Endothelial cell of umbilical vein (primary cell): Measurements from ENCODE around the gene NOX5. TPM values are rescaled to one million over a fixed set of nuclear protein-coding genes. Genes with fewer than 3 reads are reported as not detected.

ENCODE experiments used
- Bru-seq: library from RNA; stranded (reverse); fragments of 400-500 nt; gene quantifications from one replicate; lab custom pipeline; 2021; lab: Mats Ljungman, UMichigan
- BruChase-seq, 2 experiments: library from RNA; stranded (reverse); fragments of 400-500 nt; gene quantifications; one replicate each; lab custom pipeline; 2021; lab: Mats Ljungman, UMichigan
- BruUV-seq: library from RNA; stranded (reverse); fragments of 400-500 nt; replicated peaks from 2 replicates; lab custom pipeline; 2021; lab: Mats Ljungman, UMichigan
- CTCF ChIA-PET: fragments of 300-600, 350-600 bp; sonication (Branson Sonifier 250); formaldehyde crosslinking; loops from one replicate; lab custom pipeline; 2021; ENCODE audit warnings: antibody characterized with exemption, inconsistent platforms; lab: Charles Lee
- POLR2A ChIA-PET: fragments of 300-600, 350-600 bp; sonication (Branson Sonifier 250); formaldehyde crosslinking; loops from one replicate; lab custom pipeline; 2021; ENCODE audit warnings: antibody characterized with exemption, inconsistent platforms; lab: Charles Lee
- DNase-seq: peaks from one replicate; pipeline ENCODE4 v3.0.0-alpha.2; 2011; ENCODE audit warnings: low read depth, low spot score
- FAIRE-seq: peaks from 2 replicates; lab custom pipeline; 2011; peaks lifted over from hg19 to GRCh38; lab: Jason Lieb, UNC
- H2AFZ ChIP-seq: 2 replicates; pipeline ENCODE4 v1.6.0; 2012; ENCODE audit warnings: low read depth, low read length, control low read depth, inconsistent platforms
- H3K27ac ChIP-seq: 2 replicates; pipeline ENCODE4 v1.5.1; 2011; ENCODE audit warnings: low read depth, mild to moderate bottlenecking, control low read depth, low read length, moderate library complexity; ENCODE audit not compliant: insufficient read depth
- H3K27me3 ChIP-seq, 2 experiments: 2 replicates each; pipeline versions ENCODE4 v1.6.0 to v1.6.1; 2011; ENCODE audit warnings: low read length in 2 of 2, mixed read lengths in 1 of 2; ENCODE audit not compliant: control insufficient read depth in 2 of 2, insufficient read depth in 2 of 2
- H3K36me3 ChIP-seq, 2 experiments: 2 replicates in 1 of 2; 3 replicates in 1 of 2; pipeline ENCODE4 v1.5.1; 2011; ENCODE audit warnings: low read length in 2 of 2, mild to moderate bottlenecking in 1 of 2, moderate library complexity in 1 of 2; ENCODE audit not compliant: control insufficient read depth in 2 of 2, insufficient read depth in 2 of 2; ENCODE audit errors: extremely low read depth in 1 of 2
- H3K4me1 ChIP-seq: 3 replicates; pipeline ENCODE4 v1.5.1; 2011; ENCODE audit warnings: mild to moderate bottlenecking, low read length; ENCODE audit not compliant: control insufficient read depth, insufficient read depth; ENCODE audit errors: extremely low read depth
- H3K4me2 ChIP-seq: 2 replicates; pipeline ENCODE4 v1.6.1; 2011; ENCODE audit warnings: low read length, control low read depth, mixed read lengths; ENCODE audit not compliant: insufficient read depth
- H3K4me3 ChIP-seq, 3 experiments: fragments of 200-600 bp in 1 of 3; sonication (generic), shearing (Covaris generic) in 1 of 3; replicated peaks in 1 of 3; 2 replicates each; pipeline ENCODE4 v1.5.1; 2011 to 2016; ENCODE audit warnings: control low read depth in 3 of 3, low read length in 3 of 3, mild to moderate bottlenecking in 2 of 3, inconsistent platforms in 1 of 3, low read depth in 1 of 3, moderate library complexity in 1 of 3; ENCODE audit not compliant: insufficient read depth in 1 of 3
- H3K79me2 ChIP-seq: 2 replicates; pipeline ENCODE4 v1.6.0; 2012; ENCODE audit warnings: low read length, inconsistent platforms; ENCODE audit not compliant: control insufficient read depth, insufficient read depth
- H3K9ac ChIP-seq: replicated peaks from 2 replicates; pipeline ENCODE3; 2011; ENCODE audit warnings: low read length, control low read depth; ENCODE audit not compliant: insufficient read depth; ENCODE audit errors: extremely low read depth
- H3K9me1 ChIP-seq: replicated peaks from 3 replicates; pipeline ENCODE4 v1.6.0; 2011; ENCODE audit warnings: mild to moderate bottlenecking, low read length; ENCODE audit not compliant: control insufficient read depth, insufficient read depth; ENCODE audit errors: extremely low read depth
- H3K9me3 ChIP-seq: replicated peaks from 2 replicates; pipeline ENCODE4 v1.5.1; 2012; ENCODE audit warnings: low read length, inconsistent platforms; ENCODE audit not compliant: control insufficient read depth, insufficient read depth
- H4K20me1 ChIP-seq: replicated peaks from 2 replicates; pipeline ENCODE3; 2011; ENCODE audit warnings: mild to moderate bottlenecking, low read length; ENCODE audit not compliant: control insufficient read depth, insufficient read depth; ENCODE audit errors: extremely low read depth
- CTCF ChIP-seq, 2 donors: IDR thresholded peaks; 1 replicate in 1 of 2; 2 replicates in 1 of 2; pipeline ENCODE4 v1.5.1; 2011; ENCODE audit warnings: low read length in 2 of 2, mild to moderate bottlenecking in 2 of 2, moderate library complexity in 2 of 2, control low read depth in 1 of 2, inconsistent platforms in 1 of 2, low read depth in 1 of 2; ENCODE audit not compliant: insufficient read depth in 1 of 2; ENCODE audit errors: extremely low read depth in 1 of 2
- EZH2 ChIP-seq: IDR thresholded peaks from 2 replicates; pipeline ENCODE4 v1.6.1; 2012; ENCODE audit warnings: borderline replicate concordance, low read depth, mild to moderate bottlenecking, moderate library complexity, low read length, inconsistent platforms; ENCODE audit not compliant: severe bottlenecking
- FOS ChIP-seq: IDR thresholded peaks from 2 replicates; pipeline ENCODE4 v1.6.1; 2011; ENCODE audit warnings: mild to moderate bottlenecking, low read length, moderate library complexity, borderline replicate concordance; ENCODE audit not compliant: insufficient read depth
- GATA2 ChIP-seq: IDR thresholded peaks from 2 replicates; pipeline ENCODE4 v1.7.0; 2011; ENCODE audit warnings: low read depth, mild to moderate bottlenecking, moderate library complexity, mixed read lengths, low read length; ENCODE audit not compliant: insufficient read length, insufficient read depth
- JUN ChIP-seq: IDR thresholded peaks from 2 replicates; pipeline ENCODE4 v1.6.1; 2011; ENCODE audit warnings: borderline replicate concordance, low read depth; ENCODE audit not compliant: insufficient read length, insufficient read depth
- MAX ChIP-seq: IDR thresholded peaks from 2 replicates; pipeline ENCODE4 v1.6.1; 2011; ENCODE audit not compliant: insufficient read depth, insufficient read length
- MYC ChIP-seq: IDR thresholded peaks from one replicate; pipeline ENCODE4 v1.6.1; 2011; ENCODE audit warnings: mild to moderate bottlenecking, low read depth, low read length
- POLR2A ChIP-seq: IDR thresholded peaks from 2 replicates; pipeline ENCODE4 v1.6.1; 2012; ENCODE audit warnings: low read depth, mild to moderate bottlenecking, control low read depth, low read length
- POLR2AphosphoS5 ChIP-seq: IDR thresholded peaks from 2 replicates; pipeline ENCODE4 v1.6.1; 2012; ENCODE audit warnings: low read depth, mild to moderate bottlenecking, control low read depth, low read length, moderate library complexity; ENCODE audit not compliant: insufficient read depth
- dilution Hi-C: fragments of 300-500 bp; cut with MboI; formaldehyde crosslinking; loops from one replicate; pipeline ENCODE4 v1.15.0; 2019; ENCODE audit warnings: low sequenced_read_pairs; ENCODE audit not compliant: extremely low pct_ligation_motif_present
- intact Hi-C: fragments of 100-400 bp; cut with micrococcal nuclease; formaldehyde crosslinking; loops from one replicate; pipeline ENCODE4 v1.10.0; 2022
- long read RNA-seq: library from polyadenylated mRNA; stranded (forward); transcript quantifications from one replicate; pipeline ENCODE4 v2.0.0, GENCODE V29; 2021
- polyA minus RNA-seq, 3 experiments: library from RNA; depleted of rRNA, polyadenylated mRNA; stranded (reverse); fragments of >200 nt; gene quantifications; 1 replicate in 1 of 3; 2 replicates in 2 of 3; pipeline ENCODE4 v1.2.3, GENCODE V29; 2011
- polyA plus RNA-seq, 4 experiments: library from polyadenylated mRNA; depleted of rRNA in 3 of 4; stranded (reverse) in 3 of 4; unstranded in 1 of 4; fragments of >200 nt; gene quantifications; 2 replicates each; pipeline versions ENCODE4 v1.2.1 to v1.2.3, GENCODE V29; 2011 to 2012; ENCODE audit warnings: missing spikeins in 1 of 4
- total RNA-seq: library from RNA; stranded (reverse); gene quantifications from 2 replicates; pipeline ENCODE4 v1.2.3, GENCODE V29; 2021

NOX5 gene
- 0.07 TPM in 1 of 2 replicates, not detected in the other for total RNA-seq
- 0.08 and 0.14 TPM in 2 replicates for polyA plus RNA-seq
- polyA plus RNA-seq (2011; cell fraction: cytosol; rRNA removed), result 0.03 and 0.06 TPM in 2 replicates
- polyA plus RNA-seq (2011; cell fraction: nucleus; rRNA removed), result 0.33 and 0.53 TPM in 2 replicates
- 0.09 and 0.12 TPM in 2 replicates for polyA plus RNA-seq (2012)
- 0.06 and 0.39 TPM in 2 replicates for polyA minus RNA-seq
- 0.61 TPM for polyA minus RNA-seq (2011; cell fraction: cytosol; rRNA and poly(A)+ RNA removed)
- polyA minus RNA-seq (2011; cell fraction: nucleus; rRNA and poly(A)+ RNA removed), result 0.10 and 0.19 TPM in 2 replicates
- percentile 7 among the genes with signal in this experiment for Bru-seq, nascent RNA
- percentile 12 among the genes with signal in this experiment for BruChase-seq, experiment 1, labeled RNA remaining after a 6-hour chase
- BruChase-seq, experiment 2, labeled RNA remaining after a 2-hour chase, result percentile 11 among the genes with signal in this experiment
- long read RNA-seq, partial matches to known transcripts, result 0 of 1 reads
- long read RNA-seq, other reads (novel, unspliced or antisense), result 1 of 1 reads

- Histone ChIP-seq H3K79me2 (no peaks in the 10 kb centered on the region), H3K4me3 (no peak within 1 kb of the TSS), H3K36me3 (no peaks in the 10 kb centered on the region), H3K4me1 (no peaks in the 10 kb centered on the region), H3K27ac (no peak within 1 kb of the TSS), H3K9ac (no peak within 1 kb of the TSS), H3K27me3 (peaks cover 3% of the 10 kb centered on the region in 2 experiments), H3K9me1 (no peaks in the 10 kb centered on the region), H3K9me3 (no peaks in the 10 kb centered on the region), H2AFZ (no peak within 1 kb of the TSS), H3K4me2 (no peak within 1 kb of the TSS), H4K20me1 (no peaks in the 10 kb centered on the region)
- FAIRE-seq, result no peak
- BruUV-seq, result no TSS peak
- ChIA-PET CTCF (interaction anchor here (1.4 kb wide), 1 partner anchor 17 kb away, joined by 7 read pairs; no protein-coding TSS in a partner anchor), POLR2A (no interaction called here)
- TF ChIP-seq POLR2AphosphoS5, result no peak
- TF ChIP-seq EZH2, result no peak
- TF ChIP-seq JUN, result no peak
- TF ChIP-seq FOS, result no peak
- TF ChIP-seq GATA2, result no peak
- no peak for TF ChIP-seq POLR2A
- TF ChIP-seq MAX, result no peak
- TF ChIP-seq MYC, result no peak
- no peak for TF ChIP-seq CTCF (IDR thresholded peaks at IDR 0.05; ENCODE audit: extremely low read depth in 1 of 2, insufficient read depth in 1 of 2, low read depth in 1 of 2, low read length in 2 of 2)
- dilution Hi-C loops, result no loop called here
- intact Hi-C loops, result no loop called here
- DNase-seq, result no peak
Observed at GRCh38 chr15:69014454-69014853, at the start of gene NOX5. Gene NOX5, plus strand, starts transcription at chr15:69014695. Its CDS starts 41 bp downstream, at chr15:69014736.
